T1000 (cell line): ENCODE results near the gene MACC1.

Experiments used
- DNase-seq: peaks from one replicate; lab custom pipeline; 2025; ENCODE audit warnings: mixed read lengths; lab: John Stamatoyannopoulos, UW

MACC1 gene

DNA sequence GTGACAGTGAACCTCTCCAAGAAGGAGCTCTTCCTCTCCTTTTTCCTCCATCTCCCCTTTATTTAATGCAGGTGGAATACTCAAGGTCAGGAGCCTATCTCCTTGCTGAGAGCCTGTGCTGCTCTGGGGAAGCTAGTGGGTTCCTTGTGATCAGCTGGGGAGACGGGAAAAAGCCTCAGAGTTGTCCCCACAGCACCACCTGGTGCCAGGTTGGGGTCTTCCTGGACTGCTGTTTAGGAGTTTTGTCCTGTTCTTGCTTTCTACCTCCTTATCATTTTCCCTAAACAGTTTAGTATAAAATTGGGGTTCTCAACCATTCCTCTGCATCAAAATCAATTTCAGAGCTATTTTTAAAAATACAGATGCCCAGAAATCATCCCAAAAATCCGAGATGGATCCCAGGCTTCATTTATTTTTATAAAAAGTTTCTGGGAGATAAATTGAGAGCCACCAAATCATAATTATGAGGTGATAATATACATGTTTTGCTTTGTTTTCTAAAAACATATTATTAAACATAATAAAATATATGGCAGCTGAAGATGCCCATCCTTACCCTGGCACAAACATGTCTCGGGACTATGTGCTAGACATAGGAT lies 44.3 kb downstream of the MACC1 start:
- peak; percentile 10 for DNase-seq

DNA sequence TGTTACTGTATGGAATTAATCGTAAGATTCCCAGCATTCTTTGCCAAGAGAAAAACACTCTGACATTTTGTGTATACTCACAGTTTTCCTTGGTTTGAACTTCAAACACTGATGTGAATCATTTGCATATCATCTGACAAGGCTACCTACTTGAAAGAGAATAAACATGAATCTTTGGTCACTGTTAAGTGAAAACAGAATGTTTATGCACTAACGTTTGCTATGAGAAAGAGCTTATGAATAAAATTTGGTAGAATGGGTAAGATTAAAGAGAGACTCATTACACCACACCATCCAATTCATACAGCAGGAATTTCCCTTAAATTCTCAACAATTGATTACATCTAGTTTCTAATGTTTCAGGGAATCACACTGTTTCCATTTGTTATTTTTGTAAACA lies 46.6 kb downstream of the MACC1 start:
- no peak for DNase-seq

DNA sequence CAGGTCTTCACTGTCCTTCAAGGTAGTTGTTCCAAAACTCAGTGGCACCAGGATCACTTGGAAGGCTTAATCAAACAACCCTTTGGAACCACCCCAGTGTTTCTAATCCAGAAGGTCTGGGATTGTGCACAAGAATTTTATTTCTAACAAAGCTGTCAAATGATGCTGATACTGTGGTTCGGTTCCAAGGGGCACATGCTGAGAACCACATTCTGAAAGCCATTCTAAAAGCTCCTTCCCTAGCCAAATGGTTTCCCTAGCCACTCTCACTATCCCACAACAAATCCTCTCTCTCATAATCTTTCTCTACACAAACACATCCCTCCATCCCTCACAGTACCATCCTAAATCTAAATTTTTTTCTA lies 52.1 kb downstream of the MACC1 start:
- no peak for DNase-seq

DNA sequence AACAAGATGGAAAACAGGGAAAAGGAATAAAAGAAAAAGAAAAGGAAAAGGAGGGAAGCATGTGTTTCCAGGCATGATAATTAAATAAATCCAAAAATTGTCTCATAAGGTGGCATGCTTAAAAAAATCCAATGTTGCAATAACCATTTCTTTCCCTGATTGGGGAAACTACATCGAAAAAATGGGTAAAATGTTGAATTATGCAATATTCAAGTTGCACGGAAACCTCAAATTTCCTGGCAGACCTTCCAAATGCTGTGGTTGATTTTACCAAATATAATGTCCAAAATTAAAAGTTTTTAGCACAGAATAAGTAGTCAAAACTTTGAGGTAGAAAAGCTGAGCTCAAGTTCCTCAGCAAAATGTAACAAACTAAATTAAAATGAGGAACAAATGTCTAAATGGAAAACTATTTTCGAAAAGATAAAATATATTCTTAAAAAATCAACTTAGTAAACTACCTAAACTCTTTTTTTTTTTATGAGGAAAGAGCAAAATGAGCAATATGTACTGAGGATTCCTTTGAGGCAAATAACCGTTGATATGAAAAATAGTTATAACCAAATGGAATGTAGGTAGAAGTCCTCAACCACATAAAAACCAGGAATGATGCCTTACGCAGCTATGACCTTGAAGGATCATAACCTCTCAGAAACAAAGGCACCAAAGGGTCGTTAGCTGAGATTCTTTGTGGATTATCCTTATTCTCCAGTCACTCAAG lies 52.6 kb downstream of the MACC1 start:
- DNase-seq: no peak

DNA sequence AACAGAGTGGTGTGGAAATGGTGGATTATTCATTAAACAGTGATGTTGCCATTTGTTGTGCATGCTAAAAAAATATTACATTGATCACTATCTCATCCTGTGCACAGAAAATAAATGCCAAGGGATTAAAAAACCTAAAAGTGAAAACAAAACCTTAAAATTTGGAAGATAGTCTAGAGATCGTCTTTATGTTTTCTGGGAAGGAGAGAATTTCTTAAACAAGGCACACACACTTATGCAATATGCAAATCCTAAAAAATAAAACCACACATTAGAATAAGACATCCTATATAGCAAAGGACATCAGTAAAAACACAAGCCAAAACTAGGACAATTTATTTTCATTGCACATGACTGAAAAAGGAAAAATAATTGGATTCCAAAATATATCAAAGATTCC lies 54.5 kb downstream of the MACC1 start:
- no peak for DNase-seq

DNA sequence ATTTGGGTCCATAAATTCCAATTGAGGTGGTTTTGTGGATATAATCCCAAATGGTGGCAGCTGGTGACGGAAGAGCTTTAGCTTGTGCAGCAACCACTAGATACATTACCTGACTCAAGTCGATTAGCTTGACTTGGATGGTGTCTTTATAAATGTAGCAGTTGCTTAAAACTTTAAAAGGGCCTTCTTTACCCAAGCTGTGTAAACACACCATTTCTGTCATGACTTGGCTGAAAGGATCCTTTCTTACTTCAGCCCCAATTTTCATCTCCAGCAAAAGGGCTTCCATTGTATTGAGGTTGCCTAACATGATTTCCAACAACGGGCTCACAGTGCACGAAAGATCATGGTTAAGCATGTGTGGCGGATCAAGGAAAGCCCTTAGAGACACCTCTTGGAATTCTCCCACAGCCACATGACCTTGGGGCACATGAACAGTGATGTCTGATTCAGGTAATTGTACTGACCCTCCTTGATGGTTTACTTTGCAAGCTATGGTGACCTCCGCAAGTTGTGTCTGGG lies 57.9 kb downstream of the MACC1 start:
- no peak for DNase-seq

DNA sequence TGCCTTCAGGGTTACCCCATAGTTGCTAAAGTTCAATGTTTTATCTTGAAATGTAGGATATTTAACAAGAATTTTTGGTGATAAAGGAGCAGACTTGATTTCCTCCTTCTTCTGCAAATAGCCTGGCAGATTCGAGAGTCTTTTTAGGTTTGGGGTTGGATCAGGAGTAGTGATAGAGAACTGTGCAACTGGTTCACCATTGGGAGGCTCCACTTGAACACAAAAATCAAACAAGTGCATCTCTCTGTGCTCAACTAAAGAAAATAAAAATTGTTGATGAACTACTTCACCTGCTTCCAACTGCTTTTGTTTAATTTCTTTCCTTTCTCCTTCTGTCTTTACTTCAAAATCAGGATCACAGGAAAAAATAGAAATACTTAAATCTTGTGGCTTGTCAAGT lies 58.5 kb downstream of the MACC1 start:
- no peak for DNase-seq

DNA sequence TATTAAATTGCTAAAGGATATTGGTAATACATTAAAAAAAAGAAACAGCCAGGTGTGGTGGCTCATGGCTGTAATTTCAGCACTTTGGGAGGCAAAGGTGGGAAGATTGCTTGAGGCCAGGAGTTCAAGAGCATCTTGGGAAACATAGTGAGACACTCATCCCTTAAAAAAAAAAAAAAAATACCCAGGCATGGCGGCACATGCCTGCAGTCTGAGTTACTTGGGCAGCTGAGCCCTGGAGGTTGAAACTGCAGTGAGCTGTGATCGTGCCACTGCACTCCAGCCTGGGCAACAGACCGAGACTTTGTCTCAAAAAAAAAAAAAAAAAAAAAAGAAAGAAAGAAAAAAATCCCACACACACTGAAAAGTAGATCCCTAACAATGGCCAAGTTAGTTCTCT lies 59.7 kb downstream of the MACC1 start:
- DNase-seq: no peak

DNA sequence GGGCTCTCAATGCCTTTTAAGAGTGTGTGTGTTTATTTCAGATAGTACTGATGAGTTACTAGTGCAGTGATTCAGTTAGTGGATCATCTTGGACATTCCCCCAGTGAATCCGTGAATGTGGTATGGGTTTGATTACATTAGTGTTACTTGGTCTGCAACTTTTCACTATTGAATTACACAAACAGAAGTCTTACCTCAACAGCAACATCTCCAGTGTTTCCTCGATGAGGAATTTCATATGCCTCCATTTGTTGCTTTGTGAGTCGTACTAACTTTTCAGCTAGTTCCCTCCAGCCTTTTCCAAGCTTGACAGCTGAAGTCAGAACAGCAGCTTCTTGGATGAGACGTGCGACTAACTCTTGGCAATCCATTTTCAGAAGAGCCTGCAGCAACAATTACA lies 63.2 kb downstream of the MACC1 start:
- DNase-seq: no peak

DNA sequence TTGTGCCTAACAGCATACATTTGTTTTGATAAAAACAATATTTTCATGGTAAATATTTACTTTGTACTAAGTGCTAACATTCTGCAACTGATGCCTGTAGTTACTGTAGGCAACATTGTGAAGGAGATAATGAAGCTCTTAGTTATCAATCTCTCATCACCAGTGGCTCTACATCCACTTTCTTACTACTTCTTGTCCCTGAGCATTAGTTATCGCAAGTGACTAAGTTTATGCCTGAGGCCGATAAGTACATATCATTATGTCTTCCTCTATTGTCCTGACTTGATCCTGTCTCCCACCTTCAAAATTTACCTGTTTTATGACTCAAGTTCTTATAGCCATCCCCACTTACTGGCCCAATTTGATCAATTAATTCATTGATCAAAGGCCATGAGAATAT lies 63.6 kb downstream of the MACC1 start:
- no peak for DNase-seq

DNA sequence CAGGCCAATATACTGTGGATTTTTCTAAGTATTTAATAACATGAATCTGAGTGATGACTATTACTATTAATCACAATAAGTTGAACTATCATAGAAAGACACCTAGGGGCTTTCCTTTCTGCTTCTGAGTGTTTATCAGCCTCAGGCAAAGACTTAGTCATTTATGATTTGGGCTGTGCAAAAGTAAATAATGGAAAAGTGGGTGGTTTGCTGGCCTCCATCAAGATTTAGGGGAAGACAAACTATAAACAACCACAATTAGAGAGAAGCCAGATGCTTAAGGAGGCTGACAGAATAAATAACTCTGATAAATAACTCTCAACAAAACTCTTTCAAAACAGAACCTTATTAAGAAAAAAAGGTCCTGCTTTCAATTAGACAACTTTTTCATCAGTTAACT lies 64.7 kb downstream of the MACC1 start:
- DNase-seq: peak; percentile 17

DNA sequence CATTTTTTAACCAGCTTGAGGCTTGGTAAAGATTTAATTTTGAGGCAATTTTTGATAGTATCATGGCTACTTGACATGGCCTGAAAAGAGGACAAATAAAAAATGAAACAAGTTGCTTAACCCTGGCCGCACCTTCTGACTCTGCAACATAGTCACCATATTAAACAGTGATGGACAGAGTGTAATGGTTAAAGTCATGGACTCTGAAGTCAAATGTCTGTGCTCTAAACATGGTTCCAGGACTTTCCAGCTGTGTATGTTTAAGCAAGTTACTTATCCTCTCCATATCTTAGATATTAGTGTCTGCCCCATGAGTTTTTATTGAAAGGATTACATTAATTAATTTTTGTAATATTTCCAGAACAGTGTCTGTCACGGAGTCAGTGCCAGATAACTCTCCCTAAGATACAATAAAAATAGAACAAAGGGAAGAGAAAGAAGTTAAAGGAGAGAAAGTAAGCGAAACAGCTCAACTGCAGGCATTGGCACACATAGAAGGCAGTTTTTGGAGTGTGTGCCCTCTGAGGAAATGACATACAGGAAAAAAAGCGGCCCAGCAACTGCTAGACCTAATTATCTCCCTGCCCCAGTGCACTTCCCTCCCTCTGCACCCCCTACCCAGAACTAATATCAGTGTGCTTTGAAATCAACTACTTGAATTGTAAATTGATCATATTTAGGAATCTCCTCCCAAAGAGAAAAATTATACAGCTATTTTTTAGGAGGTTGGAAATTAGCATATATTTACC lies 65.3 kb downstream of the MACC1 start:
- DNase-seq: no peak

DNA sequence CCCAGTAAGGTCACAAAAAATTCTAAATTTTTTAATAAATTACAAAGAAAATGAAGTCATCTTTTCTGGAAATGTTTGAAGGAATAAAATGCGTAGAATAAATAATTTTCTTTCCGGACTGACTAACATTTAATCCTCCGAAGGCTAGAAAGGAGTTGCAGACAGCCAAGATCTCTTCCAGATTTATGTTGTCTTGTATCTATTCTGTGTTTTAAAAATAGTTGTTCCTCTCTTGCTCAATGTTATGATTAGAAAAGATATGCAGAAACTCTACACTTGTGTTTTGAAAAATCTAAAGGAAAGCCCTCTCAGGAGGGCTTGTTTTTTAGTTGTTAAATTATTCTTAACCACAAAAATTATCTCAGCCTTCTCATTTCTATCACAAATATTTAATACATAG lies 70.7 kb downstream of the MACC1 start:
- no peak for DNase-seq

DNA sequence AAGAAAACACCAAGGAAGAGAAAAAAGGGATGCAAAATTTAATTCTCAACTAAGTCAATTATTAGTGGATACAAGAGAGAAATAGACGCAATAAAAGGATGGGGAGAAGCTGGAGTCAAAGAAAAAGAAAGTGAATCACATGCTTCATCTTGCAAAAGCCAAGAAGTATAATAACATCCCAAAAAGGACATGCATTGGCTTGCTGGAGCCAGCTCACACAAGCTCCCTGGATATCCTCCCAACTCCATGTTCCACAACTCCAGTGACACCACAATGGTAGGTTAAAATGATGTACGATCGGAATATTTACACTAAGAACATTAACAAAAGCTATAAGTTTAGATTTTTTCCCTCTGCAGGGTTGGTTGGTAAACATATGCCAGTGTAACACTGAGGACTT lies 72.4 kb downstream of the MACC1 start:
- no peak for DNase-seq

DNA sequence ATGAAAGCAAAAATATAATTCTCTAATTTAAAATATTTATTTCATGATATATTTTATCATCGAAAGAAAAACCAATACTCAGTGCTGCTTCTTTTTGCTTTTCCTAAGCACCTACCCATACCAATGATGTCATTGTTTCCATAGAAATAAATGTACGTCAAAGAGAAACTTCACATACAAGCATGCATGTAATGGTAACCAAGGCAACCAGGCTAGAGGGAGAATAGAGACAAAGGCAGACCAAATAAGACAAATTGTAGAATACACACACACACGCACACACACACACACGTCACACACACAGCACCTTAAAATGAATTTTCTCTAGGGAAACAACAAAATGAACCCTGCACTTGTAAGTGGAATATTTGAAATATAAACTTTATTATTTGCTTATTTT lies 75.5 kb downstream of the MACC1 start:
- no peak for DNase-seq

DNA sequence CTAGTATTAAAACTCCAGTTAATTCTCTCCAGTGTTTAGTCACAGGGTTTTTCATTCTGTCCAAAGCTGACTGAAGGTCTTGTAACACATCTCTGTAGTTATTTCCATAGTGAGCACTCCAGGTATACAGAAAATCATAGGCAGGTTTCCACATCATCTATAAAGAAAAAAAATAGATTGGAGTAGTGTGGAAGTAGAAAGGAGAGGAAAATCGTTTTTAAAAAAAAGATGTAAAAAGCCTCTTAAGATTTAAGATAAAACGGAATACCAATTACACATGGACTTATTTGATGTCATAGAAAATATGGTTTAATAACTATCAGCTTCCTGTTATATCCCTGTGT lies 76.2 kb downstream of the MACC1 start:
- DNase-seq: no peak

DNA sequence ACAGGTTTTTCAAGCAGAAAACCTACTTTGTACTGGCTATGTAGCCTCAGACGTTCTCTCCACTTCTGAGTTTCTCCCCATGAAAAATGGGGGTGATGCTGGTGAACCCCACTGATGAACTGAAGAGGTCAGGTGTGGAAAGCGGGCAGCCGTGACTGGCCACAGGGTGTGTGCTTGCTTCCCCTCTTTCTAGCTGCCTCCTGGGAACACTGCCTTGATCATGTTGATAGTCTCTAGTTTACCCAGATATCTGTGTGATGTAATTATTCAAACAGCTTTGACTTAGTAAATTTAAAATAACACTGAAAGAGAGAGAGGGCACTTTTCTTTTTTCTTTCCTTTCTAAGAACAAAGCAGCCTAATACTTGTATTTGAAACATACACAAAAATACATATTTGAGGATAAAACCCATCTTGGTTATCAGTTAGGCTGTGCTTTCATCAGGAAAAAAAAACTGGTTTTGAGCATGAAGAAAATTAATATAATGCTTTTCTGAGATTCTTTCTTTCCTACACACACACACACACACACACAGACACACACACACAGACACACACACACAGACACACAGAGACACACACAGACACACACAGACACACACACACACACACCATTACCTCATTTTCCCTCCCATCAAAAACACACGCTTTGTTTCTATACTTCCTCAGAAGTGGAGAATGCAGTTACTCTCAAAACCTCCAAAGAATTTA lies 76.7 kb downstream of the MACC1 start:
- no peak for DNase-seq

DNA sequence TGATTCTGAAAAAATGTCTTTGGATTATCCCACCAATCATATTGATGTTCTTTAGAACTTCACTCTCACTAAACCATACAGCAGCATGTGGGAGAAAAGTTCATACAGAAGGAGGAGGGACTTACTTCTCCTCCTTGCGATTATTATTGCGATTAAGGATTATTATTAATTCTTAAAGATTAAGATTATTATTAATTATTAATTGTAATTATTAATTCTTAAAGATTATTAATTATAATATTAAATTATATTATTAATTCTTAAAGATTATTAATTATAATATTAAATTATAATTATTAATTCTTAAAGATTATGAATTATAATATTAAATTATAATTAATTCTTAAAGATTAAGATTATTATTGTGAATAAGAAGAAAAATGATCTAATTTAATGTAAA lies 80.5 kb downstream of the MACC1 start:
- no peak for DNase-seq

DNA sequence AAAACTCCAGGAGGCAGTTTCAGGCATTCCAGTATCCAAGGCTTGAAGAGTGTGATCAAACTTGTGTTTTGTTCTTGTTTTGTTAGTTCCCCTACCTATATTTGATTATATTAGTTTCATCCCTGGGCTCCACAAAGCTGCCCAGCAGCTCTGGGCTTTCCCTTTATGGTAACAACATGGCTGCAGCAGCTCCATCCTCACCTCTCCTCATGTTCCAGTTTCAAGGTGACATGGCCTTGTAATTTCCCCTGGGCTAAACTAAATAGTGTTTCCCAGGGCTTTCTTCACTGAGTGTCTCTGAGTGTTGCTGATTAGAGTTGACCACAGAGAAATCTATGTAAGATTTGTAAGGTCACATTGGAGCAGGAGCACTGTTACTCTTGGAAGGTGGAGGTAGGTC lies 83.4 kb downstream of the MACC1 start:
- DNase-seq: no peak

DNA sequence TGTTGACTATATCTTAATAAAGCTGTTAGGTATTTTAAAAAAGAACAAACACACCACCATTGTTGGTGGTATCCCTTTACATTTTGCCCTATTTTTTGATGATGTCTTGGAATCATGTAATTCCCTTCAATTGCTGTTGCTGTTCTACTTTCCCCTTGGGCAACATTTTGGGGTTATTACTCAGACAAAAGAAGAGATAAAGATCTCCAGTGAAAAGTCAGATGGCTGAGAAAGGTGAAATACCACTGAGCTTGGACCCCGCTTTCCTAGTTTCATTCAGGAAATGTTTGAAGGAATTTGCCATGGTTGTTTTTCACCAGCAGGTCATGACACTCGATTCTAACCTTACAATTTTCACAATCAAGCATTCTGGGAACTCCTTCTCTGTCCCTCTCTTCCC lies 84.6 kb downstream of the MACC1 start:
- no peak for DNase-seq

DNA sequence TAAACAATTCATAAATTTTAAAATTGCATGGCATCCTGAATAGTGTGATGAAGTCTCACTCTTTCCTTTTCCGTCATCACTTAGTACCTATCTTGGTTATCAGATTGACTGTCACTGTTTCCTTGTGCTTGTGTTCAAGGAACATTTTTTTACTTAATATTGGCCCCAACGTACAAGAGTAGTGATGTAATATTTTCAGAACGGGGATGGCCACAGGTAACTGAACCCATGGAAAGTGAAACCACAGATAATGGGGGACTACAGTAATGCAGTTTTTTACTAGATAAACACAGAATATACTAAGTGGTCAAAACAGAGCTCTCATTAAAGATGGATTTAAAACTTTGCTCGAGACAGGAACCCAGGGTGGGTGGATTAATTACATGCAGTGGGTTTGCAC lies 85.4 kb downstream of the MACC1 start:
- no peak for DNase-seq

DNA sequence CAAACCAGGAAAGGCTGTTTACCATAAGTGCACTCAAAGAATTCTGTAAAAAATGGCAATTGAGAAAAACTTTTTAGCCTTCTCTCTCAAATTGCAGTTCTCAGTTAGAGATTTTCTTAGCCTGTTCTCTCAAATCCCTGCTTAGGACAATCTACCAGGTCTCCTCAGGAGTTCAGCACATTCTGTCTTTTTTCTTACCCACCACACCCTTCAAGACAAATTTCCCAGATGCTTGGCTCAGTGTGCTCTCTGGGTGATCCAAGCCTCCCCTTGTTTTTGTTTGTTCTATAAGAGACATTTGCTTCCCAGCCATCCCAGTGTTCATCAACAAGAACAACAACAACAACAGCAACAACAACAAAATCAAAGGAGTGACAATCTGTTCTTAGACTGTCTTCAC lies 87.3 kb downstream of the MACC1 start:
- DNase-seq: no peak

DNA sequence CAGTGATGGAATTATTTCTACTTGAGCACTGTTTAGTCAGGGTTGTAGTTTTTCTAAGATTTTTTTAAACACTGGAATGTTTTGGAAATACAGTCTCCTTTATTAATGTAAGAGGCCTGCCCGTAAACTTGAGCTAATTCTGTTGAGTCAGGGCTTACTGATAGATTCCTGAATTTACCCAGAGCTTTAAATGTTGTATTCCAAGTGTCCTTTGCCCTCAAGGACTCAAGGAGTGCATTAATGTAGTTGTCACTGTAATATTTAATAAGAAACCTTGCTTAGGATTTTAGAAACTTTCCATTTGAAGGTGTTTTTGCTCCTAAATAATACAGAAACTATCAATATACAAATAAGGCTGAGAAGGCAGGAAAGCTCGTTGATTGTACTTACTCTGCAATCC lies 89.2 kb downstream of the MACC1 start:
- no peak for DNase-seq
